Neutrophil (primary cell): Measurements from ENCODE around the gene PIGV.

Source experiments
- H3K27ac ChIP-seq: fragments of 200-600 bp; sonication (generic); 2 replicates; pipeline ENCODE4 v1.5.1; 2016; ENCODE audit warnings: mild to moderate bottlenecking, moderate library complexity
- H3K27me3 ChIP-seq: fragments of 200-600 bp; sonication (generic); 2 replicates; pipeline ENCODE4 v1.6.0; 2016; ENCODE audit warnings: mild to moderate bottlenecking
- H3K36me3 ChIP-seq: fragments of 200-600 bp; sonication (generic); 2 replicates; pipeline ENCODE4 v1.5.1; 2017
- H3K4me1 ChIP-seq, 2 experiments: fragments of 200-600 bp in 1 of 2; sonication (generic) in 1 of 2; 1 replicate in 1 of 2; 2 replicates in 1 of 2; pipeline versions ENCODE4 v1.5.1 to v1.6.1; 2013 to 2016; ENCODE audit warnings: low read depth in 1 of 2, low read length in 1 of 2, mild to moderate bottlenecking in 1 of 2, moderate library complexity in 1 of 2; ENCODE audit not compliant: control insufficient read depth in 1 of 2, insufficient read depth in 1 of 2
- H3K4me3 ChIP-seq, 2 experiments: fragments of 200-600 bp in 1 of 2; sonication (generic) in 1 of 2; 1 replicate in 1 of 2; 2 replicates in 1 of 2; pipeline ENCODE4 v1.5.1; 2013 to 2016; ENCODE audit warnings: low read depth in 1 of 2, low read length in 1 of 2, mild to moderate bottlenecking in 1 of 2, moderate library complexity in 1 of 2
- H3K9me3 ChIP-seq: fragments of 200-600 bp; sonication (generic); 2 replicates; pipeline ENCODE4 v1.5.1; 2016
- TF ChIP-seq, protein P1 (sequence below): fragments of 200-600 bp; sonication (generic); IDR thresholded peaks from 2 replicates; pipeline ENCODE4 v1.5.1; 2016; ENCODE audit warnings: antibody characterized with exemption

Gene PIGV

DNA sequence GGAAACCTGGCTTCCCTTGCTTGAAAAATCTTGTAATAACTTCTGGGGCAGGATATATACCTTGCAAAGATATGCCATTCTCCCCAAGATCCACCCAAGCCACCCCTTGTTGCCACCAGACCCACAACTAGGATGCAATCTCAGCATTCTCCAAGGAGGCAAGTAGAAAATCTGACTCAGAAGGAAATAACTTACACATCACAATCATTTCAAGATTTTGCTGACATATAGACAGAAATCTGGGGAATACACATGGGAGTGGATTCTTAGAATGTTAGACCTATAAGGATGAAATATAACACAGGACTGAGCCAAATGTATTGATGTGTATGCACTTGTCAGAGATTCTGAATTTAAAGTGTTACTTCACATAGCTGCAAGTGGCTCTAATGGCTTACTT is 24.0 kb downstream of the PIGV start:
- peak overlapping the region; percentile 83 for H3K27ac ChIP-seq
- TF ChIP-seq, protein P1, sequence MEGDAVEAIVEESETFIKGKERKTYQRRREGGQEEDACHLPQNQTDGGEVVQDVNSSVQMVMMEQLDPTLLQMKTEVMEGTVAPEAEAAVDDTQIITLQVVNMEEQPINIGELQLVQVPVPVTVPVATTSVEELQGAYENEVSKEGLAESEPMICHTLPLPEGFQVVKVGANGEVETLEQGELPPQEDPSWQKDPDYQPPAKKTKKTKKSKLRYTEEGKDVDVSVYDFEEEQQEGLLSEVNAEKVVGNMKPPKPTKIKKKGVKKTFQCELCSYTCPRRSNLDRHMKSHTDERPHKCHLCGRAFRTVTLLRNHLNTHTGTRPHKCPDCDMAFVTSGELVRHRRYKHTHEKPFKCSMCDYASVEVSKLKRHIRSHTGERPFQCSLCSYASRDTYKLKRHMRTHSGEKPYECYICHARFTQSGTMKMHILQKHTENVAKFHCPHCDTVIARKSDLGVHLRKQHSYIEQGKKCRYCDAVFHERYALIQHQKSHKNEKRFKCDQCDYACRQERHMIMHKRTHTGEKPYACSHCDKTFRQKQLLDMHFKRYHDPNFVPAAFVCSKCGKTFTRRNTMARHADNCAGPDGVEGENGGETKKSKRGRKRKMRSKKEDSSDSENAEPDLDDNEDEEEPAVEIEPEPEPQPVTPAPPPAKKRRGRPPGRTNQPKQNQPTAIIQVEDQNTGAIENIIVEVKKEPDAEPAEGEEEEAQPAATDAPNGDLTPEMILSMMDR: no peak
- H3K4me1 ChIP-seq: peaks cover 62 to 66% of the 10 kb centered on the region in 2 experiments
- no peaks in the 10 kb centered on the region for H3K9me3 ChIP-seq
- no peaks in the 10 kb centered on the region for H3K27me3 ChIP-seq
- peak overlapping the region in 1 of 2 experiments; percentile 30 for H3K4me3 ChIP-seq
- no peaks in the 10 kb centered on the region for H3K36me3 ChIP-seq

DNA sequence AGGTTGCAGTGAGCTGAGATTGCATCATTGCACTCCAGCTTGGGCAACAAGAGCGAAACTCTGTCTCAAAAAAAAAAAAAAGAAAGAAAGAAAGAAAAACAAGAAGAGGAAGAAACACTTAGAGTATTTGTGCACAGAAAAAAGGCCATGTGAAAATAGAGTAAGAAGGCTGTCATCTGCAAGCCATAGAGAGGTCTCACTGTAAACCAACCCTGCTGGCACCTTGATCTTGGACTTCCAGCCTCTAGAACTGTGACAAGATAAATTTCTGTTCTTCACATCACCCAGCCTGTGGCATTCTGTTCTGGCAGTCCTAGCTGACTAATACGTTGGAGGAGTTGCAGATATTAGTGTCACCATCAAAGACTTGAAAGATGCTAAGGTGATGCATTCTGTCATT is 26.6 kb downstream of the PIGV start:
- TF ChIP-seq, protein P1: no peak
- Histone ChIP-seq H3K9me3 (no peaks in the 10 kb centered on the region), H3K27ac (peak overlapping the region; percentile 83), H3K36me3 (no peaks in the 10 kb centered on the region), H3K27me3 (no peaks in the 10 kb centered on the region), H3K4me3 (peak overlapping the region in 1 of 2 experiments; percentile 28), H3K4me1 (peaks cover 63 to 67% of the 10 kb centered on the region in 2 experiments)

DNA sequence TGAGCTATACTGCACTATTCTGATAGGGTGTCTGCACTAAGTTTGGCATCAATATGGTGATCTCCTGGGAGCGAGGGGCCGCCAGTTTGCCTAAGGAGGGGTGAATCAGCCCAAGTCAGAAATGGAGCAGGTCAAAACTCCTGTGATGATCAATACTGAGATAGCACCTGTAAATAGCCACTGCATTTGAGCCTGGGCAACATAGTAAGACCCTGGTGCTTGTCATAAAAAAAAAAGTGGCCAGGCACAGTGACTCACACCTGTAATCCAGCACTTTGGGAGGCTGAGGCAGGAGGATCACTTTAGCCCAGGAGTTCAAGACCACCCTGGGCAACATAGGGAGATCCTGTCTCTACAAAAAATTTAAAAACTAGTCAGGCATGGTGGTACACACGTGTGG is 27.1 kb downstream of the PIGV start:
- H3K27ac ChIP-seq: peak overlapping the region; percentile 83
- no peaks in the 10 kb centered on the region for H3K9me3 ChIP-seq
- no peaks in the 10 kb centered on the region for H3K27me3 ChIP-seq
- TF ChIP-seq, protein P1: no peak
- peaks cover 63 to 67% of the 10 kb centered on the region in 2 experiments for H3K4me1 ChIP-seq
- H3K36me3 ChIP-seq: no peaks in the 10 kb centered on the region
- no peak overlapping the region for H3K4me3 ChIP-seq

DNA sequence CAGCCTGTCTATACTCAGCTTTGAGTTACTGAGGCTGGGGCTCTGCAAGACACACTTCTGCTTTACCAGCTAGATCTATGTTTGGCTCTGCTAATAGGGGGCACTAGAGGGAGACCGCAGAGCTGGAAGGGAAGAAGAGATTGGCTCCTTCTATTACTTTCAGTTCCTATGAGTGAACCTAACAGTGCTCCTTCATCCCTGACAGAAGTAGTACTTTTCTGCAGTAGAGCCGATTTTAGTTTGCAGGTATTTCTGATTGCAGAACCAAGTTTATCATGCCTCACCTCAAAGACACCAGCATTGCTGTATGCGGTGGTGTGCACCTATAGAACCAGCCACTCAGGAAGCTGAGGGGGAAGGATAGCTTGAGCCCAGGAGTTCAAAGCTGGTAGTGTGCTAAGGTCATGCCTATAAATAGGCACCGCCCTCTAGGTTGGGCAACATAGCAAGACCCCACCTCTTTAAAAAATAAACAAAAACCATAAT is 33.1 kb downstream of the PIGV start:
- Histone ChIP-seq H3K27me3 (no peaks in the 10 kb centered on the region), H3K4me3 (peak overlapping the region; percentile 34 to 36), H3K4me1 (peaks cover 32 to 33% of the 10 kb centered on the region in 2 experiments), H3K36me3 (no peaks in the 10 kb centered on the region), H3K9me3 (no peaks in the 10 kb centered on the region), H3K27ac (peak overlapping the region; percentile 81)
- TF ChIP-seq, protein P1: peak; percentile 71

GRCh38 chr1:26822737-26823395 is 35.1 kb downstream of the PIGV start:
- no peaks in the 10 kb centered on the region for H3K36me3 ChIP-seq
- no peaks in the 10 kb centered on the region for H3K27me3 ChIP-seq
- TF ChIP-seq, protein P1: no peak
- H3K4me3 ChIP-seq: no peak overlapping the region
- H3K4me1 ChIP-seq: peaks cover 28 to 35% of the 10 kb centered on the region in 2 experiments
- H3K9me3 ChIP-seq: no peaks in the 10 kb centered on the region
- H3K27ac ChIP-seq: no peak overlapping the region
